Measurements from ENCODE around the gene IL17RA.

DNA sequence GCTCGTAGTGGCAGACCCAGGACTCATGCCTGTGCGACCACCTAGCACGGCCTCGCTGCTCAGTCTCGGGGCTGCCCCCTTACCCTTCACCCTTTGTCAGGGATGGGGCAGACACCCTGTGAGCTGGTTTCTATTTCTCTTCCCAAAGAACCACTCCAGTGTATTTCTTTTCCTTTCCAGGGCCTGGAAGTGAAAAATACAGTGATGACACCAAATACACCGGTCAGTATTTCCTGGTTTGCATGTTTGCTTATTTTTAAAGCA is 22.7 kb downstream of the IL17RA start:
- TF ChIP-seq, protein P1, sequence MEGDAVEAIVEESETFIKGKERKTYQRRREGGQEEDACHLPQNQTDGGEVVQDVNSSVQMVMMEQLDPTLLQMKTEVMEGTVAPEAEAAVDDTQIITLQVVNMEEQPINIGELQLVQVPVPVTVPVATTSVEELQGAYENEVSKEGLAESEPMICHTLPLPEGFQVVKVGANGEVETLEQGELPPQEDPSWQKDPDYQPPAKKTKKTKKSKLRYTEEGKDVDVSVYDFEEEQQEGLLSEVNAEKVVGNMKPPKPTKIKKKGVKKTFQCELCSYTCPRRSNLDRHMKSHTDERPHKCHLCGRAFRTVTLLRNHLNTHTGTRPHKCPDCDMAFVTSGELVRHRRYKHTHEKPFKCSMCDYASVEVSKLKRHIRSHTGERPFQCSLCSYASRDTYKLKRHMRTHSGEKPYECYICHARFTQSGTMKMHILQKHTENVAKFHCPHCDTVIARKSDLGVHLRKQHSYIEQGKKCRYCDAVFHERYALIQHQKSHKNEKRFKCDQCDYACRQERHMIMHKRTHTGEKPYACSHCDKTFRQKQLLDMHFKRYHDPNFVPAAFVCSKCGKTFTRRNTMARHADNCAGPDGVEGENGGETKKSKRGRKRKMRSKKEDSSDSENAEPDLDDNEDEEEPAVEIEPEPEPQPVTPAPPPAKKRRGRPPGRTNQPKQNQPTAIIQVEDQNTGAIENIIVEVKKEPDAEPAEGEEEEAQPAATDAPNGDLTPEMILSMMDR (IDR thresholded peaks at IDR 0.05): no peak
- no peak for TF ChIP-seq POLR2A (IDR thresholded peaks at IDR 0.05)
